ENCODE results near the gene UBE3C.

Gene UBE3C

GRCh38 chr7:157299317-157299612 lies 160.5 kb downstream of the UBE3C start:
- no peak for DNase-seq

GRCh38 chr7:157299613-157300368 lies 161.1 kb downstream of the UBE3C start:
- DNase-seq = peak; percentile 48

GRCh38 chr7:157300369-157300825 lies 161.7 kb downstream of the UBE3C start:
- DNase-seq = no peak

- DNase-seq = no peak
Measured at GRCh38 chr7:157301610-157302120, 162.9 kb downstream of the UBE3C start.

GRCh38 chr7:157306846-157307838 lies 168.4 kb downstream of the UBE3C start:
- DNase-seq = no peak

GRCh38 chr7:157309988-157310668 lies 171.4 kb downstream of the UBE3C start:
- no peak for DNase-seq

- no peak for DNase-seq
Measured at GRCh38 chr7:157310676-157311185, 172.0 kb downstream of the UBE3C start.

- DNase-seq = no peak
Measured at GRCh38 chr7:157312941-157313340, 174.2 kb downstream of the UBE3C start.

GRCh38 chr7:157313645-157314044 lies 174.9 kb downstream of the UBE3C start:
- DNase-seq = no peak

GRCh38 chr7:157318015-157318706 lies 179.4 kb downstream of the UBE3C start:
- no peak for DNase-seq
